Measurements from ENCODE around the gene KPNA2. TPM values are rescaled to one million over a fixed set of nuclear protein-coding genes. Genes with fewer than 3 reads are reported as not detected.
"Not testable (repeated sequence)": the region's sequence is repeated elsewhere in the genome, so short reads cannot be mapped to it uniquely, and the experiment has no call there.

Gene KPNA2
- polyA plus RNA-seq, 1 donor, result 41.0 TPM

DNA sequence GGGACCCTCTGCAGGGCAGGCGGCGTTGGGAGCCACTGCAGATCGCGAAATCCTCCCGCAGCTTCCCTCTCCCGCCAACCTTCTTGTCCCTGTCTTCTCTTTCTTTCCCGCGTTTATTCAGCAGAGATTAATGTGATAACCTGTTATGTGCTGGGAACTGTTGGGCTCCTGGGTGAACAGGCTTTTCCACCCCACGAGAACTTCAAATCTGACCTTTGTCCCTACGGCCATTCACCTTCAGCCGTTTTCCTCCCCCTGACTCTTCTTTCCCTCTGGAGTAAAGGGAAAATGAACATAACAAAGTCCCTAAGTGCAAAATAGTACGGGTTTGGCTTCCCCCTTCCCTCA lies 15.2 kb upstream of the KPNA2 start:
- DNase-seq, result no peak

DNA sequence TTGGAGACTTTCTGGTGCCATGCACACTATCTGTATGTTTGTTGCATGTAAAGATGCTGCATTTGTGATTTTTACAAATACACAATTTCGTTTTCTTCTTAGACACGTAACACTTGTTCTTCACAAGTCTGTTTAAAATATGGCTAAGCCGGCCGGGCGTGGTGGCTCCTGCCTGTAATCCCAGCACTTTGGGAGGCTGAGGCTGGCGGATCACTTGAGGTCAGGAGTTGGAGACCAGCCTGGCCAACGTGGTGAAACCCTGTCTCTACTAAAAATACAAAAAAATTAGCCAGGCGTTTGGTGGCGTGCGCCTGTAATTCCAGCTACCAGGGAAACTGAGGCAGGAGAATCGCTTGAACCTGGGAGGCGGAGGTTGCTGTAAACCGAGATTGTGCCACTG lies 14.7 kb upstream of the KPNA2 start:
- not testable (repeated sequence) for DNase-seq

DNA sequence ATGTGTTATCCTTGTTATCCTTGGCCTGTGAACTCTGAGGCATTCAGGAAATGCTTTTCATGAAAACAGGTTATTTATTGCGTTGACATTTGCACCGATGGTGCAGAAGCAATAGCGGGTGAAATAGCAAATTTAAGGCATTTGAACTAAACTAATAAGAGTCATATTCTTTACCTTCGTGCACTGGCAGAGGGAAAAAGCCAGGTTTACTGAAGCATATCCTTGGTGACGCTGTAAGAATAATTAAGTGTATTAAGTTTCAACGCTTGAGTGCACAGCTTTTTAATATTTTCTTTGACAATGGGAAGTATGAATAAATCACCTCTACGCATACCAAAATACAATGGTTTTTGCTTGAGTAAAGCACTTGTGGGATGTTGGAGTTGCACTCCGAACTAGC lies 13.6 kb upstream of the KPNA2 start:
- no peak for DNase-seq

DNA sequence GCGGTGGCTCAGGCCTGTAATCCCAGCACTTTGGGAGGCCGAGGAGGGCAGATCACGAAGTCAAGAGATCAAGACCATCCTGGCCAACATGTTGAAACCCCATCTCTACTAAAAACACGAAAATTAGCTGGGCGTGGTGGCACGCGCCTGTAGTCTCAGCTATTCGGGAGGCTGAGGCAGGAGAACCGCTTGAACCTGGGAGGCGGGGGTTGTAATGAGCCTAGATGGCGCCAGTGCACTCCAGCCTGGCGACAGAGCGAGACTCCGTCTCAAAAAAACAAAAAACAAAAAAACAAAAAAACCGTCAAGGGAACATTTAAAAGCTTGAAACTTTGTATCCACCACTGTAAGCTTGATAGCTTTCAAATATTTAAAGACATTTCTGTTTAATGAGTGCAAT lies 13.0 kb upstream of the KPNA2 start:
- DNase-seq, result not testable (repeated sequence)

- DNase-seq, result no peak
Measured at GRCh38 chr17:68029512-68030215, 5.9 kb upstream of the KPNA2 start.

- DNase-seq, result no peak
Measured at GRCh38 chr17:68033636-68034451, 1.7 kb upstream of the KPNA2 start.

GRCh38 chr17:68034452-68034776 lies 1.1 kb upstream of the KPNA2 start:
- DNase-seq, result no peak

GRCh38 chr17:68035131-68035522 lies 408 bp upstream of the KPNA2 start:
- peak; percentile 97 for DNase-seq

GRCh38 chr17:68036304-68037147 lies 991 bp downstream of the KPNA2 start:
- no peak for DNase-seq

- no peak for DNase-seq
Measured at GRCh38 chr17:68047153-68047846, 11.8 kb downstream of the KPNA2 start.

DNA sequence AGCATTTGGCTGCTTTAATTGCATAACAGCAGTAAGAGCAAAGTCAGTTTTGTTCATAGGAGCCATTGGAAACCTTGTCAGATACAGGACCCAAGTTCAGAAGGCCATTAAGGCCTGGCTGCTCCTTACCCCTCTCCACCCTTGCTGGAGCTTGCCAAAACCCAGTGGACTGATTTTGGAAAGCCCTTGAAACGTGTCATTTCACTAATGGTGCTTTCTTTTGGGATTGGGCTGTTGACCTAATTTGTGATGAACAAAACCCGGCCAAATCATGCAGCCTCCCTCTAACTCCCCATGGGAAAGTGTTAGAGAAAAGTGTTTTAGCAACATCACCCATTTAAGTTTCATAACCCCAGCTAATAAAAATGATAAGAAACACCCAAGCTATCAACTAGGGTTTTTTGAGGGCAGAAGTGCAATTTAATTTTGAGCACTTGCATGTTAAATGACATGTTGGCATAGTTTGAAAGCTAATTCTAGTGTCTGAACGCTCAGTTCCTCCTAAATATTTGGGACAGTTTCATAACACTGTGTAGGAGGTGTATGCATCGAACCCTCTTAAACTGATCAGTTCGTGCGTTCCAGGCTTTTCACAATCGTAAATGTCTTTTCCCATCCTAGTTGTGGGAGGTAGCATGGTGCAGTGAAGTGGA lies 12.5 kb downstream of the KPNA2 start:
- DNase-seq, result not testable (repeated sequence)

GRCh38 chr17:68048996-68049395 lies 13.5 kb downstream of the KPNA2 start:
- DNase-seq, result no peak

DNA sequence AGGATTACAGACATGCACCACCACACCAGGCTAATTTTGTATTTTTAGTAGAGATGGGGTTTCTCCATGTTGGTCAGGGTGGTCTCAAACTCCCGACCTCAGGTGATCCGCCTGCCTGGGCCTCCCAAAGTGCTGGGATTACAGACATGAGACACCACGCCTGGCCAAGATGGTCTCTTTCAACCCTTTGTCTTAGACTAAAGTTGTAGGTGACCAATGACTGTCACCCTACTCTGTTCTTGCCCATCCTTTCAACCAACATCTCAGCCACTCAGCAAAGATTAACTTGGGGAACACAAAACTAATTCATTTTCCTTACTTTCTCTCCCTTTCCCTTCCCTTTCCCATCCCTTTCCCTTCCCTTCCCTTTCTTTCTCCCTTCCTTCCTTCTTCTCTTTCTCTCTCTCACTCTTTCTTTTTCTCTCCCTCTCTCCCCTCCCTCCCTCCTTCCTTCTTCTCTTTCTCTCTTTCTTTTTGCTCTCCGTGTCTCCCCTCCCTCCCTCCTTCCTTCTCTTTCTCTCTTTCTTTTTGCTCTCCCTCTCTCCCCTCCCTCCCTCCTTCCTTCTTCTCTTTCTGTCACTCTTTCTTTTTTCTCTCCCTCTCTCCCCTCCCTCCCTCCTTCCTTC lies 14.4 kb downstream of the KPNA2 start:
- not testable (repeated sequence) for DNase-seq

GRCh38 chr17:68051321-68052312 lies 16.1 kb downstream of the KPNA2 start:
- DNase-seq, result not testable (repeated sequence)

DNA sequence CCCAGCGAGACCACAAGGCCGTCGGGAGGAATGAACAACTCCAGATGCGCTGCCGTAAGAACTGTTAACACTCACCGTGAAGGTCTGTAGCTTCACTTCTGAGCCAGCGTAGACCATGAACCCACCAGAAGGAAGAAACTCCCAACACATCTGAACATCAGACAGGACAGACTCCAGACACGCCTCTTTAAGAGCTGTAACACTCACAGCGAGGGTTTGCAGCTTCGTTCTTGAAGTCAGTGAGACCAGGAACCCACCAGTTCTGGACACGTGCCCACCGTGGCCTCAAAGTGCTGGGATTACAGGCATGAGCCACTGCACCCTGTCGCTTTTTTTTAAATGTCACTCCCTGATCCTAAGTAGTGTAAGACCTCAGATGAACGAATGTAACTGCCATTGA lies 17.3 kb downstream of the KPNA2 start:
- DNase-seq, result no peak

GRCh38 chr17:68053231-68054013 lies 17.9 kb downstream of the KPNA2 start:
- DNase-seq, result no peak

- no peak for DNase-seq
Measured at GRCh38 chr17:68054296-68054900, 18.9 kb downstream of the KPNA2 start.

DNA sequence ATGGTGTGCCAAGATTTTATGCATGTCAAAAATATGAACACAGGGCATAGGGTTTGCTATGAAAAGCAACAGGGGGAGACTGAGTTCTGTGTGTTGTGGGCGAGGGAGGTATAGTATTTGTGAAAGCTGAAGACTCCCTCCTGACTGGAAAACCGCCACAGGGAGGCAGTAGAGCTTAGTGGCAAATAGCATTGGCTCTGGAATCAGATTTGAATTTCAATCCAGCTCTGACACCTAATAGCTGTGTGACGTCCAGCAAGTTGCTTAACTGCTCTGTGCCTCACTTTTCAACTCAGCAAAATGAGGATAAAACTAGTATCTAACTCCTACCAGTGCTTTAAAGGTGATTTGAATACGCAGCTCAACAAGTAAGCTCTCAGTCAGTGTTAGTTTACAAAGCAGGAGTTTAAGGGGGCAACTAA lies 22.0 kb downstream of the KPNA2 start:
- no peak for DNase-seq

GRCh38 chr17:68060336-68060735 lies 24.8 kb downstream of the KPNA2 start:
- DNase-seq, result no peak
